ENCODE data around the gene RHCE. TPM values are rescaled to one million over a fixed set of nuclear protein-coding genes. Genes with fewer than 3 reads are reported as not detected.
"Not testable (repeated sequence)": the region's sequence is repeated elsewhere in the genome, so short reads cannot be mapped to it uniquely, and the experiment has no call there.

Gene RHCE
- polyA plus RNA-seq, 1 donor = 2.6 TPM

DNA sequence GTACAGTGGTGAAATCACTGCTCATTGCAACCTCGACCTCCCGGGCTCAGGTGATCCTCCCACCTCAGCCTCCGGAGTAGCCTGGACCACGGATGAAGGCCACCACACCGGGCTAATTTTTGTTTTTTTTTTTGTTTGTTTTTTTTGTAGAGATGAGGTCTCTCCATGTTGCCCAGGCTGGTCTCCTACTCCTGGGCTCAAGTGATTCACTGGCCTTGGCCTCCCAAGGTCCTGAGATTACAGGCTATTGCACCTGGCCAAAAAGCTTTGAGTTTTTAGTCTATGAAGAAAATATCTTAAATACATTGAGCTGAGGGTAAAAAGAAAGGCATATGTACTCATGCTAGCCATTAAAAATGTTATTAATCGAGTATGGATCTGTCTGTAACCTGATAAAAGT is 78.9 kb downstream of the RHCE start:
- DNase-seq = no peak

GRCh38 chr1:25338986-25339385 is 81.6 kb downstream of the RHCE start:
- DNase-seq = no peak

GRCh38 chr1:25338188-25338981 is 82.2 kb downstream of the RHCE start, which contains the start of gene TMEM50A:
Gene TMEM50A (plus strand): TSS chr1:25338334. CDS start chr1:25340487, 2,153 bp downstream.
- peak; percentile 88 for DNase-seq

DNA sequence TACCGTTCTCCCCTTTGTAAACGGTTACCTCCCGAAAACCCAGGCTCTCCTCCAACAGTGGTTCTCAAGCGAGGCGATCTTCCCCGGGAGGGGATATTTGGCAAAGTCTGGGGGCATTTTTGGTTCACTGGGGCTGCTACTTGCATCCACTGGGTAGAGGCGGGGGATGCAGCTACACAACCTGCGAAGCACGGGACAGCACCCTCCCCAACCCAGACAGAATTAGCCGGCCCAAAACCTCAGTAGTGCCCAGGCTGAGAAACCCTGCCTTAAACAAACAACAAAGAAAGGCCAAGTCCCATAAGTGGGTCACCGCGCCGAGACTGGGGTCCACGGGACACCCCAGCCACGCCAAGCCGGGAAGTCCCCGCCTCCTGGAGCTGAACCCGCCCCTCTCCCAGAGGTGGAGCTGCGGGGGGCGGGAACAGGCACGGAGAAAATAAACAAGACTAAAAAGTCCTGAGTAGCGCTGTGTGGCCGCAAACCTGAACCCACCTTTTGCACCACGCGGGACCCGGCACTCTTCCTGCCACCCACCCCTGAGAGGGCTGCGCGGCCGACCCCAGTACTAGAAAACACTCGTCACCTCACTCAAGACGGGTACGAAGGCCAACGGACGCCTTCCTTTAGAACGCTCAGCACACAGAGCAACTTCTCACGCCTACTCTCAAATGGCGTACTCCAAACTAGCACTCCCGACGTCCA is 83.0 kb downstream of the RHCE start:
- DNase-seq = peak; percentile 18

DNA sequence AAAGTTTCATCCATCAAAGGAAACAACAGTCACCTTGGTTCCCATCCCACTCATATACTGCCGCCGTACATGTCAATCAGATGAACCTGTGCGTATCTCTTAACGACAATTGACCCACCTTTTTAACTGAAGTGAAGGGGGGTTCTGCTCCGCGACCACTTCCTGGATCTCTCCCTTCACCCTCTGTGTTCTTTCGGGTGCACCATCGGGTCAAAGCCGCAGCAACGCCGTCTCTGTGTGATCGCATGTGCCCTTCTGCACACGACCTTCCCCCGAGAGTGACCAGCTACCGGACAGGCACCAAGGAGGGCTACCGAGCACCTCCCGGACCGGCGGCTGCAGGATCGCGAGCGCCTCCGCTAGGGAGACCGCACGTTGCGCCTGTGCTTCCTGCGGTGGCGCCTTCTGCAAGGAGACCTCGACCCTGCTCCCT is 83.7 kb downstream of the RHCE start:
- not testable (repeated sequence) for DNase-seq

DNA sequence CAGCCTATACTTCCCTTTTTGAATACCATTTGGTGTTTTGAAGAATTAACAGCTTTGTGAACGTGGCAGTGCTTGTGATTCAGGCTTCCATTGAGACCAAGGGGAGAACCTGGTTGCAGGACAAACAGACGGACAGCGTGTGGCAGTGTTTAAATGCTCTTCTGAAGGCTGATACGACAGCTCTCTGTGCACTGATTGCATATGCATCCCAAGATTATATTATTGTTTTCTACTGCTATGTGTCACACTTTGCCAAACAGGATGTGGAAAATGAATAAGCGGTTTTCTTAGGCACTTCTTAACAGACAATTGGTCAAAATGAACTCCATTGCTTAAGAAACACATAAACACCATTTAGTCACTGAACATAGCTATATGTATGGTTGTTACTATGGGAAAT is 90.7 kb downstream of the RHCE start:
- not testable (repeated sequence) for DNase-seq

DNA sequence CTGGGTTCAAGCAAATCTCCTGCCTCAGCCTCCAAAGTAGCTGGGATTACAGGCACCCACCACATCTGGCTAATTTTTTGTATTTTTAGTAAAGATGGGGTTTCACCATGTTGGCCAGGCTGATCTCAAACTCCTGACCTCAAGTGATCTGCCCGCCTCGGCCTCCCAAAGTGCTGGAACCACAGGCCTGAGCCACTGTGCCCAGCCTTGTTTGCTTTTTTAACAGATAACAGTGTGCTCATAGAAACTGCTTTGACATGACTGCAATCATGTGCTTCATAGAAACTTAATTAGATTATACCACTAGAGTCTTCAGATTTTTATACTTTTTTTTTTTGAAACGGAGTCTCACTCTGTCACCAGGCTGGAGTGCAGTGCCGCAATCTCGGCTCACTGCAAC is 91.3 kb downstream of the RHCE start:
- not testable (repeated sequence) for DNase-seq

DNA sequence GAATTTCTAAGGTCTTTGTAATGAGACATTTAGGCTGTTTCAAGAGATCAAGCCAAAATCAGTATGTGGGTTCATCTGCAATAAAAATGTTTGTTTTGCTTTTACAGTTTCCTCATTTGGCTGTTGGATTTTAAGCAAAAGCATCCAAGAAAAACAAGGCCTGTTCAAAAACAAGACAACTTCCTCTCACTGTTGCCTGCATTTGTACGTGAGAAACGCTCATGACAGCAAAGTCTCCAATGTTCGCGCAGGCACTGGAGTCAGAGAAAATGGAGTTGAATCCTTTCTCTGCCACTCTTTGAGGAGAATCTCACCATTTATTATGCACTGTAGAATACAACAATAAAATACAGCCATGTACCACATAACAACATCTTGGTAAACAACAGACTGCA is 91.8 kb downstream of the RHCE start:
- not testable (repeated sequence) for DNase-seq

GRCh38 chr1:25327864-25328790 is 92.5 kb downstream of the RHCE start:
- DNase-seq = not testable (repeated sequence)

GRCh38 chr1:25324407-25324806 is 96.2 kb downstream of the RHCE start:
- not testable (repeated sequence) for DNase-seq

DNA sequence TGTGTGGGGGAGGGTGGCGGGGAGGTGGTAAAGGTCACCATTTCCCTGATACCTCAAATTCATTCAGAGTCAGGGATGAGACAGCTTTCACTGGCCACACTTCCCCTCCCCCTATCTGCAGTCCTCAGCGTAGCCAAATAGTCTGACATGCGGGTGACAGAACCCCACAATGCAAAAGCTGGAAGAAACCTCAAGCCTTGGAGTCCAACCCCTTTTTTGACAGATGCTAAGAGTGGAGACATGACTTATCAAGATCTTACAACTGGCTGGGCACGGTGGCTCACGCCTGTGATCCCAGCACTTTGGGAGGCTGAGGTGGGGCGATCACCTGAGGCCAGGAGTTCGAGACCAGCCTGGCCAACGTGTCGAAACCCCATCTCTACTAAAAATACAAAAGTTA is 98.5 kb downstream of the RHCE start:
- not testable (repeated sequence) for DNase-seq

- DNase-seq = not testable (repeated sequence)
Observed at GRCh38 chr1:25320314-25320938, 100.2 kb downstream of the RHCE start.

GRCh38 chr1:25312806-25313470 is 107.7 kb downstream of the RHCE start:
- not testable (repeated sequence) for DNase-seq

Other genes with a start within 250 kb of the RHCE start
- gene SYF2, start 188.3 kb downstream of the RHCE start, polyA plus RNA-seq (ENCODE audit: insufficient read length) = 54.1 TPM
- 60.9 TPM for gene RSRP1, start 173.4 kb downstream of the RHCE start, polyA plus RNA-seq (ENCODE audit: insufficient read length)
- 0.30 TPM for gene RHD, start 148.3 kb downstream of the RHCE start, polyA plus RNA-seq (ENCODE audit: insufficient read length)
- gene TMEM50A, start 82.5 kb downstream of the RHCE start, polyA plus RNA-seq (ENCODE audit: insufficient read length) = 54.2 TPM
- 20.0 TPM for gene MACO1, start 10.1 kb upstream of the RHCE start, polyA plus RNA-seq (ENCODE audit: insufficient read length)
- 14.5 TPM for gene LDLRAP1, start 122.8 kb upstream of the RHCE start, polyA plus RNA-seq (ENCODE audit: insufficient read length)
- gene MAN1C1, start 196.0 kb upstream of the RHCE start, polyA plus RNA-seq (ENCODE audit: insufficient read length) = 14.2 TPM